ENCODE measurements around the gene AQP1.

GRCh38 chr7:30888747-30889146 lies 22.9 kb upstream of the AQP1 start:
- TF ChIP-seq, protein P1, sequence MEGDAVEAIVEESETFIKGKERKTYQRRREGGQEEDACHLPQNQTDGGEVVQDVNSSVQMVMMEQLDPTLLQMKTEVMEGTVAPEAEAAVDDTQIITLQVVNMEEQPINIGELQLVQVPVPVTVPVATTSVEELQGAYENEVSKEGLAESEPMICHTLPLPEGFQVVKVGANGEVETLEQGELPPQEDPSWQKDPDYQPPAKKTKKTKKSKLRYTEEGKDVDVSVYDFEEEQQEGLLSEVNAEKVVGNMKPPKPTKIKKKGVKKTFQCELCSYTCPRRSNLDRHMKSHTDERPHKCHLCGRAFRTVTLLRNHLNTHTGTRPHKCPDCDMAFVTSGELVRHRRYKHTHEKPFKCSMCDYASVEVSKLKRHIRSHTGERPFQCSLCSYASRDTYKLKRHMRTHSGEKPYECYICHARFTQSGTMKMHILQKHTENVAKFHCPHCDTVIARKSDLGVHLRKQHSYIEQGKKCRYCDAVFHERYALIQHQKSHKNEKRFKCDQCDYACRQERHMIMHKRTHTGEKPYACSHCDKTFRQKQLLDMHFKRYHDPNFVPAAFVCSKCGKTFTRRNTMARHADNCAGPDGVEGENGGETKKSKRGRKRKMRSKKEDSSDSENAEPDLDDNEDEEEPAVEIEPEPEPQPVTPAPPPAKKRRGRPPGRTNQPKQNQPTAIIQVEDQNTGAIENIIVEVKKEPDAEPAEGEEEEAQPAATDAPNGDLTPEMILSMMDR (conservative IDR thresholded peaks at IDR 0.05; ENCODE audit: low read depth, low read length), result no peak
- TF ChIP-seq EZH2phosphoT487 (IDR thresholded peaks at IDR 0.05; ENCODE audit: borderline replicate concordance, low read length) (no peak), EZH2 (IDR thresholded peaks at IDR 0.05; ENCODE audit: low read length, unreplicated experiment) (no peak)

Data from PC-3 (cell line).